ENCODE data around the gene LAMA2.

DNA sequence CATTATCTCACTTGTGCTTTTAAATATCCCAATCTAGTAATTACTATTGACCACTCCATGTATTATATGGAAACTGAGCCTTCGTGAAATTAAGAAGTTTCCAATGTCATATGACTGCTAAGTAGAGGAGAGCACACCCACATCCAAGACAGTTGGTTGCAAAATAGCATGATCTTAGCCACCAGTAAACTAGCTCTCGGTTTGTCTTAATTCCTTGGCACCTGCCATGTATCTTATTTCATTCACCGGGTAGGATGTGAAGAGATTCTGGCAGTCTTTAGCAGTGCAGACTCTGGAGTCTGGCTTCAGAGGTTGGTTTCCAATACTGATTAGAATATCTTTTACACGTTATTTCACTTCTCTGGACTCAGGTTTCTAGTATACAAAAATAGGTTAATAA lies 270.3 kb downstream of the LAMA2 start:
- TF ChIP-seq, protein P1, sequence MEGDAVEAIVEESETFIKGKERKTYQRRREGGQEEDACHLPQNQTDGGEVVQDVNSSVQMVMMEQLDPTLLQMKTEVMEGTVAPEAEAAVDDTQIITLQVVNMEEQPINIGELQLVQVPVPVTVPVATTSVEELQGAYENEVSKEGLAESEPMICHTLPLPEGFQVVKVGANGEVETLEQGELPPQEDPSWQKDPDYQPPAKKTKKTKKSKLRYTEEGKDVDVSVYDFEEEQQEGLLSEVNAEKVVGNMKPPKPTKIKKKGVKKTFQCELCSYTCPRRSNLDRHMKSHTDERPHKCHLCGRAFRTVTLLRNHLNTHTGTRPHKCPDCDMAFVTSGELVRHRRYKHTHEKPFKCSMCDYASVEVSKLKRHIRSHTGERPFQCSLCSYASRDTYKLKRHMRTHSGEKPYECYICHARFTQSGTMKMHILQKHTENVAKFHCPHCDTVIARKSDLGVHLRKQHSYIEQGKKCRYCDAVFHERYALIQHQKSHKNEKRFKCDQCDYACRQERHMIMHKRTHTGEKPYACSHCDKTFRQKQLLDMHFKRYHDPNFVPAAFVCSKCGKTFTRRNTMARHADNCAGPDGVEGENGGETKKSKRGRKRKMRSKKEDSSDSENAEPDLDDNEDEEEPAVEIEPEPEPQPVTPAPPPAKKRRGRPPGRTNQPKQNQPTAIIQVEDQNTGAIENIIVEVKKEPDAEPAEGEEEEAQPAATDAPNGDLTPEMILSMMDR (IDR thresholded peaks at IDR 0.05; ENCODE audit: low read depth, low read length), result no peak
- TF ChIP-seq EZH2phosphoT487 (IDR thresholded peaks at IDR 0.05; ENCODE audit: low read depth), result no peak
